ENCODE results near the gene IGDCC3.

- TF ChIP-seq CTCF (optimal IDR thresholded peaks at IDR 0.05 in 1 of 3, IDR thresholded peaks at IDR 0.05 in 1 of 3, conservative IDR thresholded peaks at IDR 0.05 in 1 of 3; ENCODE audit: extremely low read depth in 1 of 3, insufficient read depth in 2 of 3, low read length in 3 of 3) = no peak
- TF ChIP-seq EZH2 (IDR thresholded peaks at IDR 0.05; ENCODE audit: low read length) = no peak
Observed at GRCh38 chr15:65305150-65305758, 72.5 kb downstream of the IGDCC3 start.

Measured in keratinocyte (primary cell).